ENCODE results near the gene HHAT. TPM values are rescaled to one million over a fixed set of nuclear protein-coding genes. Genes with fewer than 3 reads are reported as not detected.

HHAT gene
- total and polyA plus RNA-seq, 7 donors, result 0.11 to 0.64 (median 0.16) TPM

DNA sequence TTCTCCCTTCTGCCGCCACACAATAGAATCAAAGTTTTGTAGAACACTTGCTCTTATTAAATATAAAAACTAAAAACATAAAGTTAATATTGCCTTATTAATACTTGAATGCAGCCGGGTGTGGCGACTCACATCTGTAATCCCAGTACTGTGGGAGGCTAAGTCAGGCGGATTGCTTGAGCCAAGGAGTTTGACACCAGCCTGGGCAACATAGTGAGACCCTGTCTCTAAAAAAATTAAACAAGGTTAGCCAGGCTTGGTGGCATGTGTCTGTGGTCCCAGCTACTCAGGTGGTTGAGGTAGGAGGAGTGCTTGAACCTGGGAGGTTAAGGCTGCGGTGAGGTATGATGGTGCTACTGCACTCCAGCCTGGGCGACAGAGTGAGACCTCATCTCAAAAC, 13.2 kb upstream of the HHAT start:
- Histone ChIP-seq H3K4me1 (no peaks in the 10 kb centered on the region), H3K27me3 (ENCODE audit: insufficient read depth in 3 of 3, low read length in 2 of 3) (peaks cover 0 to 3% (median 0%) of the 10 kb centered on the region in 3 donors), H3K4me3 (no peak overlapping the region), H3K27ac (no peak overlapping the region), H3K36me3 (ENCODE audit: insufficient read depth in 1 of 2, low read depth in 1 of 2) (no peaks in the 10 kb centered on the region), H3K9me3 (no peaks in the 10 kb centered on the region)
- 90 to 92% (median 91%) methylated on average over 6 of the region's 6 CpGs for WGBS, 3 donors
- ATAC-seq (no peak), DNase-seq (no peak)
- TF ChIP-seq, protein P1, sequence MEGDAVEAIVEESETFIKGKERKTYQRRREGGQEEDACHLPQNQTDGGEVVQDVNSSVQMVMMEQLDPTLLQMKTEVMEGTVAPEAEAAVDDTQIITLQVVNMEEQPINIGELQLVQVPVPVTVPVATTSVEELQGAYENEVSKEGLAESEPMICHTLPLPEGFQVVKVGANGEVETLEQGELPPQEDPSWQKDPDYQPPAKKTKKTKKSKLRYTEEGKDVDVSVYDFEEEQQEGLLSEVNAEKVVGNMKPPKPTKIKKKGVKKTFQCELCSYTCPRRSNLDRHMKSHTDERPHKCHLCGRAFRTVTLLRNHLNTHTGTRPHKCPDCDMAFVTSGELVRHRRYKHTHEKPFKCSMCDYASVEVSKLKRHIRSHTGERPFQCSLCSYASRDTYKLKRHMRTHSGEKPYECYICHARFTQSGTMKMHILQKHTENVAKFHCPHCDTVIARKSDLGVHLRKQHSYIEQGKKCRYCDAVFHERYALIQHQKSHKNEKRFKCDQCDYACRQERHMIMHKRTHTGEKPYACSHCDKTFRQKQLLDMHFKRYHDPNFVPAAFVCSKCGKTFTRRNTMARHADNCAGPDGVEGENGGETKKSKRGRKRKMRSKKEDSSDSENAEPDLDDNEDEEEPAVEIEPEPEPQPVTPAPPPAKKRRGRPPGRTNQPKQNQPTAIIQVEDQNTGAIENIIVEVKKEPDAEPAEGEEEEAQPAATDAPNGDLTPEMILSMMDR (IDR thresholded peaks at IDR 0.05), result no peak
- intact Hi-C loops (cut with DNase I), result no loop called here

DNA sequence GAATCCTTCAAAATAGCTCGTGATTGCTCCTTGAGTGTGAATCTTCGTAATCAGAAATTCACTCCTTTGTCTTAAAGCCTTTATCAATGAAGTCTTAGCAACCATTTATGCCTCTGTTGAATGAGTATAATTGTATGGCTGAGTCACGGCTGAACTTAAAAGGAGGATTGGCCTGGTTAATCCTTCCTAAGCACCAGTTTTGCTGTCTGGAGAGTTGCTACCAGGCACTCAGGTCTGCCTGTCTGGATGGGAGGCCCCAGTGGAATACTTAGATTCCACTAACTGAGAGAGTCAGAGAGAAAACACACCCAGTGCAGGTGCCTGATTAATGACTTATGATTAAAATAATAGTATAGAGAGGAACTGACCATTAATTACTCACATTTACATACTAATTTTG, 7.6 kb upstream of the HHAT start:
- no peak for DNase-seq
- intact Hi-C loops (cut with DNase I), result no loop called here
- no peaks in the 10 kb centered on the region for H3K4me1 ChIP-seq
- 85 to 89% (median 85%) methylated on average over 3 of the region's 3 CpGs for WGBS, 3 donors
- no peak for ATAC-seq
- no peak overlapping the region for H3K27ac ChIP-seq
- H3K4me3 ChIP-seq, result no peak overlapping the region
- H3K36me3 ChIP-seq (ENCODE audit: insufficient read depth in 1 of 2, low read depth in 1 of 2), result no peaks in the 10 kb centered on the region
- peaks cover 0 to 3% (median 0%) of the 10 kb centered on the region in 3 donors for H3K27me3 ChIP-seq (ENCODE audit: insufficient read depth in 3 of 3, low read length in 2 of 3)
- no peaks in the 10 kb centered on the region for H3K9me3 ChIP-seq
- TF ChIP-seq, protein P1 (IDR thresholded peaks at IDR 0.05), result no peak

DNA sequence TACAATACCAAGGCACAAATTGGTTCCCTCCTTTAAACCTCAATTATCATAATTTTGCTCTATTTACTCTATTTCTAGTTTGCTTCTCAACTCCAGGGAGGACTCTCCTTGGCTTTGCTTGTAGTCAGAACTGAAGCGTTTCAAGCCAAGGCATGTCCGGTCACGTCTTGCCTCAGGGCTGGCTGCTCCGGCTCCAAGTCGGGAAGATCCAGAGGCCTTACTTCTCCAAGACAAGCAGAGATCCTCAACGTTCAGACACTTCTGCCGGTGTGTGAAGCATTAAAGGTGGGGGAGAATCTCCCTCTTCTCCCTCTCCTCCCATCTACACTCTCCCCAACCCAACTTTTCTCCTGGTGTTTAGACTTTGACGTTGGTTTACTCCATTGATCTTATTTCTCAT, 7.2 kb upstream of the HHAT start:
- no peak for ATAC-seq
- H3K36me3 ChIP-seq (ENCODE audit: insufficient read depth in 1 of 2, low read depth in 1 of 2), result no peaks in the 10 kb centered on the region
- intact Hi-C loops (cut with DNase I), result no loop called here

DNA sequence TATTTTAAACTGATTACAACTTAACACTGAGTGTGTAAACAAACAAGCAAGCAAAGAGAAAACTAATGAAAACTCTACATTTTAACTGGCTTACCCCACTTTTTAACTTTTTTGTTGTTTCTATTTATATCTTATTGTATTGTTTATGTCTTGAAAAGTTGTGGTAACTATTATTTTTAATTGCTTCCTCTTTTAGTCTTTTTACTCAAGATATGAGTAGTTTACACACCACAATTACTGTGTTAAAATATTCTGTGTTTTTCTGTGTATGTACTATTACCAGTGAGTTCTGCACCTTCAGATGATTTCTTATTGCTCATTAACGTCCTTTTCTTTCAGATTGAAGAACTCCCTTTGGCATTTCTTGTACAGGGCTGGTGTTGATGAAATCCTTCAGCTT, 4.7 kb upstream of the HHAT start:
- intact Hi-C loops (cut with DNase I), result no loop called here
- Histone ChIP-seq H3K27ac (no peak overlapping the region), H3K9me3 (no peaks in the 10 kb centered on the region), H3K36me3 (ENCODE audit: insufficient read depth in 1 of 2, low read depth in 1 of 2) (no peaks in the 10 kb centered on the region), H3K4me1 (no peaks in the 10 kb centered on the region), H3K4me3 (no peak overlapping the region), H3K27me3 (ENCODE audit: insufficient read depth in 3 of 3, low read length in 2 of 3) (no peaks in the 10 kb centered on the region)
- no peak for DNase-seq
- WGBS, 3 donors, result 57 to 74% (median 69%) methylated on average over 1 of the region's 1 CpG
- TF ChIP-seq, protein P1 (IDR thresholded peaks at IDR 0.05), result no peak
- ATAC-seq, result no peak

More for the DNA sequence above, 7.2 kb upstream of the HHAT start:
- Histone ChIP-seq H3K27ac (no peak overlapping the region), H3K4me1 (no peaks in the 10 kb centered on the region), H3K9me3 (no peaks in the 10 kb centered on the region), H3K27me3 (ENCODE audit: insufficient read depth in 3 of 3, low read length in 2 of 3) (peaks cover 0 to 3% (median 0%) of the 10 kb centered on the region in 3 donors), H3K4me3 (no peak overlapping the region)
- DNase-seq, result no peak
- TF ChIP-seq, protein P1 (IDR thresholded peaks at IDR 0.05), result no peak
- WGBS, 3 donors, result 88 to 92% (median 91%) methylated on average over 8 of the region's 8 CpGs

GRCh38 chr1:210325026-210325670, 3.6 kb upstream of the HHAT start:
- no peak for DNase-seq
- WGBS, 3 donors, result 81 to 96% (median 82%) methylated on average over 1 of the region's 1 CpG

More at GRCh38 chr1:210325026-210325670, 3.6 kb upstream of the HHAT start:
- TF ChIP-seq, protein P1 (IDR thresholded peaks at IDR 0.05), result no peak
- Histone ChIP-seq H3K4me1 (no peaks in the 10 kb centered on the region), H3K4me3 (no peak overlapping the region), H3K9me3 (no peaks in the 10 kb centered on the region), H3K36me3 (ENCODE audit: insufficient read depth in 1 of 2, low read depth in 1 of 2) (no peaks in the 10 kb centered on the region), H3K27ac (no peak overlapping the region), H3K27me3 (ENCODE audit: insufficient read depth in 3 of 3, low read length in 2 of 3) (no peaks in the 10 kb centered on the region)
- no peak for ATAC-seq
- intact Hi-C loops (cut with DNase I), result no loop called here
